HepG2 (cell line): ENCODE data around the gene MRPL38. TPM values are rescaled to one million over a fixed set of nuclear protein-coding genes. Genes with fewer than 3 reads are reported as not detected.
A peak's percentile ranks its signal among the peaks of the same experiment; 100 is the strongest.

Experiments
- ARID2 ChIP-seq: sonication (generic); formaldehyde crosslinking; IDR thresholded peaks from 2 replicates; pipeline ENCODE4 v1.8.1; 2022; ENCODE audit warnings: mild to moderate bottlenecking, missing genetic modification reagents, borderline replicate concordance
- DMTF1 ChIP-seq: sonication (generic); formaldehyde crosslinking; IDR thresholded peaks from 2 replicates; pipeline ENCODE4 v1.4.0; 2020; ENCODE audit warnings: mild to moderate bottlenecking, missing genetic modification reagents
- GLI4 ChIP-seq: sonication (generic); formaldehyde crosslinking; IDR thresholded peaks from 2 replicates; pipeline ENCODE4 v1.5.1; 2020; ENCODE audit warnings: missing genetic modification reagents, mild to moderate bottlenecking, moderate library complexity, borderline replicate concordance
- HNF1A ChIP-seq, 2 experiments: sonication (generic) in 1 of 2; formaldehyde crosslinking in 1 of 2; IDR thresholded peaks; 2 replicates each; pipeline versions ENCODE4 v1.4.0 to v1.6.1; 2016 to 2020; ENCODE audit warnings: borderline replicate concordance in 1 of 2, low read depth in 1 of 2, mild to moderate bottlenecking in 1 of 2, missing genetic modification reagents in 1 of 2
- HNRNPL ChIP-seq: fragments of 200-400 bp; formaldehyde crosslinking; IDR thresholded peaks from 2 replicates; pipeline ENCODE4 v1.6.1; 2017; ENCODE audit warnings: mild to moderate bottlenecking, low read depth, low read length
- HNRNPUL1 ChIP-seq: fragments of 200-400 bp; formaldehyde crosslinking; IDR thresholded peaks from 2 replicates; pipeline ENCODE4 v1.6.1; 2017; ENCODE audit warnings: low read depth, mild to moderate bottlenecking, low read length, moderate library complexity
- KMT2A ChIP-seq: sonication (generic); formaldehyde crosslinking; IDR thresholded peaks from 2 replicates; pipeline ENCODE4 v1.4.0; 2020; ENCODE audit warnings: missing genetic modification reagents
- RBAK ChIP-seq: sonication (generic); formaldehyde crosslinking; IDR thresholded peaks from 2 replicates; pipeline ENCODE4 v1.5.1; 2020; ENCODE audit warnings: mild to moderate bottlenecking, missing genetic modification reagents
- RBM39 ChIP-seq: fragments of 200-400 bp; formaldehyde crosslinking; IDR thresholded peaks from one replicate; pipeline ENCODE4 v1.6.1; 2018; ENCODE audit warnings: antibody characterized with exemption, mild to moderate bottlenecking, low read depth, low read length; ENCODE audit not compliant: poor library complexity, severe bottlenecking
- REXO4 ChIP-seq: sonication (generic); formaldehyde crosslinking; IDR thresholded peaks from 2 replicates; pipeline ENCODE4 v1.8.0; 2022; ENCODE audit warnings: missing genetic modification reagents, mild to moderate bottlenecking, borderline replicate concordance
- SATB2 ChIP-seq: sonication (generic); formaldehyde crosslinking; IDR thresholded peaks from 2 replicates; pipeline ENCODE4 v1.5.0; 2020; ENCODE audit warnings: missing genetic modification reagents
- SP1 ChIP-seq, 2 experiments: fragments of 450-650 bp in 1 of 2; sonication (generic) in 1 of 2; formaldehyde crosslinking in 1 of 2; IDR thresholded peaks; 2 replicates each; pipeline versions ENCODE4 v1.4.0 to v1.6.1; 2016 to 2020; ENCODE audit warnings: missing genetic modification reagents in 1 of 2
- TARDBP ChIP-seq: sonication (generic); formaldehyde crosslinking; IDR thresholded peaks from 2 replicates; pipeline ENCODE4 v1.8.0; 2022; ENCODE audit warnings: mild to moderate bottlenecking, missing genetic modification reagents
- TCF7L2 ChIP-seq: IDR thresholded peaks from 2 replicates; pipeline ENCODE4 v1.6.1; 2011; ENCODE audit warnings: mild to moderate bottlenecking, low read depth, low read length, moderate library complexity
- ZMAT3 ChIP-seq: sonication (generic); formaldehyde crosslinking; conservative IDR thresholded peaks from 2 replicates; pipeline ENCODE4 v1.7.0; 2021; ENCODE audit warnings: missing genetic modification reagents
- ZNF275 ChIP-seq: sonication (generic); formaldehyde crosslinking; IDR thresholded peaks from 2 replicates; pipeline ENCODE4 v1.8.0; 2022; ENCODE audit warnings: missing genetic modification reagents, mild to moderate bottlenecking, inconsistent platforms, borderline replicate concordance
- ZNF503 ChIP-seq: sonication (generic); formaldehyde crosslinking; IDR thresholded peaks from 2 replicates; pipeline ENCODE4 v1.4.0; 2020; ENCODE audit warnings: missing genetic modification reagents
- ZNF546 ChIP-seq: sonication (generic); formaldehyde crosslinking; conservative IDR thresholded peaks from 2 replicates; pipeline ENCODE4 v1.8.1; 2023; ENCODE audit warnings: mild to moderate bottlenecking, missing genetic modification reagents
- polyA plus RNA-seq, 8 experiments: library from polyadenylated mRNA; depleted of rRNA in 3 of 8; stranded (reverse) in 7 of 8; unstranded in 1 of 8; fragments of >200 nt; fragmentation: Illumina TruSeq in 4 of 8; extraction: Trizol in 4 of 8; gene quantifications; 2 replicates each; pipeline versions ENCODE4 v1.2.1 to v1.2.3, GENCODE V29; 2011 to 2016; ENCODE audit warnings: low read depth in 4 of 8, missing spikeins in 1 of 8, mixed read lengths in 1 of 8; ENCODE audit not compliant: insufficient read depth in 1 of 8
- total RNA-seq, 5 experiments: library from RNA; depleted of rRNA; stranded (reverse); fragments of >200 nt; fragmentation: Illumina TruSeq; extraction: Trizol; gene quantifications; 2 replicates each; pipeline ENCODE4 v1.2.3, GENCODE V29; 2016; ENCODE audit warnings: low read depth in 1 of 5

Gene MRPL38
- total and polyA plus RNA-seq, 2 of the 13 experiments (the other 11 are each of a cell fraction or from before 2014, with no cell fraction given) = 83.7 to 125 TPM

GRCh38 chr17:75904749-75905521 is at the start of gene MRPL38 (continued):
- no peak for TF ChIP-seq HNF1A (IDR thresholded peaks at IDR 0.05; ENCODE audit: low read depth)
- TF ChIP-seq HNF1A (CRISPR knock-in tag; IDR thresholded peaks at IDR 0.05; ENCODE audit: borderline replicate concordance) = peak; percentile 76; the same call in 1 of the 2 replicates
- no peak for TF ChIP-seq DMTF1 (CRISPR knock-in tag)
- no peak for TF ChIP-seq REXO4 (CRISPR knock-in tag)
- TF ChIP-seq ZNF503 (CRISPR knock-in tag) = peak; percentile 93; the same call in 1 of the 2 replicates
- TF ChIP-seq SP1 (IDR thresholded peaks at IDR 0.05) = no peak
- peak; percentile 94 for TF ChIP-seq SP1 (CRISPR knock-in tag; IDR thresholded peaks at IDR 0.05)
- TF ChIP-seq TARDBP (CRISPR knock-in tag) = peak; percentile 97
- TF ChIP-seq RBAK (CRISPR knock-in tag) = no peak; the same call in 1 of the 2 replicates
- no peak; the same call in 1 of the 2 replicates for TF ChIP-seq SATB2 (CRISPR knock-in tag)
- peak; percentile 94 for TF ChIP-seq ARID2
- TF ChIP-seq TCF7L2 = no peak
- peak; percentile 45 for TF ChIP-seq RBM39
- peak; percentile 99 for TF ChIP-seq ZNF275 (CRISPR knock-in tag)
- TF ChIP-seq GLI4 = peak; percentile 79
- TF ChIP-seq HNRNPL = peak; percentile 62; the same call in 1 of the 2 replicates
- TF ChIP-seq HNRNPUL1 = no peak; the same call in 1 of the 2 replicates
- peak; percentile 91 for TF ChIP-seq KMT2A (CRISPR knock-in tag)
- peak; percentile 95 for TF ChIP-seq ZMAT3
- TF ChIP-seq ZNF546 (CRISPR knock-in tag) = peak; percentile 35; the same call in 1 of the 2 replicates
